PC-3 (cell line): ENCODE measurements around the gene TEKT3. TPM values are rescaled to one million over a fixed set of nuclear protein-coding genes. Genes with fewer than 3 reads are reported as not detected.
A peak's percentile ranks its signal among the peaks of the same experiment; 100 is the strongest.

ENCODE experiments used
- ATAC-seq: fragments of 200-7000 bp; cut with Tn5 transposase; 2 replicates; pipeline ENCODE4 v1.9.1; 2020; ENCODE audit warnings: mild to moderate bottlenecking, moderate library complexity
- BruUV-seq: library from RNA; stranded (reverse); fragments of 400-500 nt; replicated peaks from 2 replicates; lab custom pipeline; 2021; lab: Mats Ljungman, UMichigan
- CTCF ChIA-PET: fragments of 300-600 bp; sonication (Branson Sonifier 250); formaldehyde crosslinking; loops from one replicate; lab custom pipeline; 2022; ENCODE audit warnings: antibody characterized with exemption; lab: Charles Lee
- POLR2A ChIA-PET: fragments of 300-600 bp; sonication (Branson Sonifier 250); formaldehyde crosslinking; loops from one replicate; lab custom pipeline; 2022; ENCODE audit warnings: antibody characterized with exemption; ENCODE audit not compliant: unreplicated experiment; lab: Charles Lee
- DNase-seq: peaks from one replicate; pipeline ENCODE4 v3.0.0-alpha.2; 2015
- H2AFZ ChIP-seq: fragments of 300-600 bp; sonication (generic); 2 replicates; pipeline ENCODE4 v1.6.0; 2016; ENCODE audit warnings: antibody characterized with exemption, low read length
- H3F3A ChIP-seq: fragments of 300-600 bp; sonication (generic); one replicate; pipeline ENCODE4 v1.6.0; 2017; ENCODE audit warnings: antibody characterized with exemption, low read length, control low read depth, mild to moderate bottlenecking; ENCODE audit not compliant: unreplicated experiment
- H3K27ac ChIP-seq: fragments of 300-600 bp; sonication (generic); 2 replicates; pipeline ENCODE4 v1.5.1; 2016; ENCODE audit warnings: mild to moderate bottlenecking, low read length
- H3K27me3 ChIP-seq: fragments of 300-600 bp; sonication (generic); 2 replicates; pipeline ENCODE4 v1.6.1; 2016; ENCODE audit warnings: low read length, mixed read lengths
- H3K36me3 ChIP-seq: fragments of 300-600 bp; sonication (generic); 2 replicates; pipeline ENCODE4 v1.6.1; 2016; ENCODE audit warnings: low read depth, mixed run types, low read length, mixed read lengths
- H3K4me1 ChIP-seq: fragments of 300-600 bp; sonication (generic); 2 replicates; pipeline ENCODE4 v1.5.1; 2016; ENCODE audit warnings: low read length; ENCODE audit not compliant: insufficient read depth
- H3K4me2 ChIP-seq: fragments of 300-600 bp; sonication (generic); 2 replicates; pipeline ENCODE4 v1.6.0; 2016; ENCODE audit warnings: low read length
- H3K4me3 ChIP-seq: fragments of 300-600 bp; sonication (generic); 2 replicates; pipeline ENCODE4 v1.5.1; 2016; ENCODE audit warnings: mild to moderate bottlenecking, low read length, mixed read lengths
- H3K79me2 ChIP-seq: fragments of 300-600 bp; sonication (generic); 2 replicates; pipeline ENCODE4 v1.6.1; 2017; ENCODE audit warnings: low read length, mixed read lengths
- H3K9ac ChIP-seq: fragments of 300-600 bp; sonication (generic); 2 replicates; pipeline ENCODE4 v1.6.0; 2016; ENCODE audit warnings: mild to moderate bottlenecking, low read length
- H3K9me2 ChIP-seq: fragments of 300-600 bp; sonication (generic); replicated peaks from 2 replicates; pipeline ENCODE4 v1.6.1; 2016; ENCODE audit warnings: mixed run types, low read length, mixed read lengths
- H3K9me3 ChIP-seq: fragments of 300-600 bp; sonication (generic); 2 replicates; pipeline ENCODE4 v1.6.1; 2016; ENCODE audit warnings: low read length, mixed read lengths
- H4K20me1 ChIP-seq: fragments of 300-600 bp; sonication (generic); 2 replicates; pipeline ENCODE4 v1.6.1; 2016; ENCODE audit warnings: low read length, mixed read lengths
- EZH2 ChIP-seq: fragments of 300-600 bp; sonication (generic); IDR thresholded peaks from one replicate; pipeline ENCODE4 v1.6.1; 2017; ENCODE audit warnings: antibody characterized with exemption, mild to moderate bottlenecking, low read length; ENCODE audit not compliant: unreplicated experiment
- EZH2phosphoT487 ChIP-seq: fragments of 300-600 bp; sonication (generic); IDR thresholded peaks from 2 replicates; pipeline ENCODE4 v1.6.1; 2018; ENCODE audit warnings: mild to moderate bottlenecking, antibody characterized with exemption, low read length, borderline replicate concordance
- intact Hi-C: fragments of 100-400 bp; cut with micrococcal nuclease; formaldehyde crosslinking; loops from 2 replicates; pipeline ENCODE4 v1.9.0; 2023
- total RNA-seq: library from RNA; depleted of rRNA; stranded (reverse); fragments of >200 nt; gene quantifications from 2 replicates; pipeline ENCODE4 v1.2.3, GENCODE V29; 2014
- TF ChIP-seq, protein P1 (sequence below): fragments of 300-600 bp; sonication (generic); conservative IDR thresholded peaks from 2 replicates; pipeline ENCODE4 v1.5.1; 2017; ENCODE audit warnings: antibody characterized with exemption, low read depth, mild to moderate bottlenecking, low read length

TEKT3 gene
- total RNA-seq, 1 experiment from 2014 or later = not detected

GRCh38 chr17:15377616-15378015 is 36.2 kb upstream of the TEKT3 start:
- intact Hi-C loops = loop anchor here (1.0 to 5.0 kb wide), 3 partner anchors 15 to 125 kb away; no protein-coding TSS in a partner anchor
- peak overlapping the region; percentile 76 for H3K9ac ChIP-seq

GRCh38 chr17:15377200-15377599 is 35.8 kb upstream of the TEKT3 start:
- TF ChIP-seq, protein P1, sequence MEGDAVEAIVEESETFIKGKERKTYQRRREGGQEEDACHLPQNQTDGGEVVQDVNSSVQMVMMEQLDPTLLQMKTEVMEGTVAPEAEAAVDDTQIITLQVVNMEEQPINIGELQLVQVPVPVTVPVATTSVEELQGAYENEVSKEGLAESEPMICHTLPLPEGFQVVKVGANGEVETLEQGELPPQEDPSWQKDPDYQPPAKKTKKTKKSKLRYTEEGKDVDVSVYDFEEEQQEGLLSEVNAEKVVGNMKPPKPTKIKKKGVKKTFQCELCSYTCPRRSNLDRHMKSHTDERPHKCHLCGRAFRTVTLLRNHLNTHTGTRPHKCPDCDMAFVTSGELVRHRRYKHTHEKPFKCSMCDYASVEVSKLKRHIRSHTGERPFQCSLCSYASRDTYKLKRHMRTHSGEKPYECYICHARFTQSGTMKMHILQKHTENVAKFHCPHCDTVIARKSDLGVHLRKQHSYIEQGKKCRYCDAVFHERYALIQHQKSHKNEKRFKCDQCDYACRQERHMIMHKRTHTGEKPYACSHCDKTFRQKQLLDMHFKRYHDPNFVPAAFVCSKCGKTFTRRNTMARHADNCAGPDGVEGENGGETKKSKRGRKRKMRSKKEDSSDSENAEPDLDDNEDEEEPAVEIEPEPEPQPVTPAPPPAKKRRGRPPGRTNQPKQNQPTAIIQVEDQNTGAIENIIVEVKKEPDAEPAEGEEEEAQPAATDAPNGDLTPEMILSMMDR = peak; percentile 83
- TF ChIP-seq EZH2phosphoT487 = no peak
- intact Hi-C loops = loop anchor here (1.0 to 5.0 kb wide), 2 partner anchors 116 to 125 kb away; no protein-coding TSS in a partner anchor
- POLR2A ChIA-PET = interaction anchor here (1.0 kb wide), 1 partner anchor 114 kb away, joined by 4 read pairs; no protein-coding TSS in a partner anchor
- Histone ChIP-seq H3K4me2 (peak overlapping the region; percentile 77), H2AFZ (peak overlapping the region; percentile 10; the same call in 1 of the 2 replicates), H4K20me1 (no peaks in the 10 kb centered on the region), H3K36me3 (no peaks in the 10 kb centered on the region), H3K79me2 (no peaks in the 10 kb centered on the region), H3K9me3 (no peaks in the 10 kb centered on the region), H3K27me3 (no peaks in the 10 kb centered on the region), H3K27ac (peak overlapping the region; percentile 93), H3K9ac (peak overlapping the region; percentile 76), H3K4me1 (peaks cover 44% of the 10 kb centered on the region), H3K9me2 (no peaks in the 10 kb centered on the region), H3F3A (no peaks in the 10 kb centered on the region), H3K4me3 (peak overlapping the region; percentile 47)
- BruUV-seq = TSS peak; percentile 88
- CTCF ChIA-PET = interaction anchor here (0.5 to 1.0 kb wide), 5 partner anchors 104 to 126 kb away, joined by 3 to 6 read pairs (median 3); no protein-coding TSS in a partner anchor
- peak; percentile 97 for DNase-seq
- peak; percentile 75 for ATAC-seq

More at GRCh38 chr17:15377616-15378015, 36.2 kb upstream of the TEKT3 start:
- H3F3A ChIP-seq = no peaks in the 10 kb centered on the region
- H3K79me2 ChIP-seq = no peaks in the 10 kb centered on the region
- H2AFZ ChIP-seq = peak overlapping the region; percentile 10; the same call in 1 of the 2 replicates
- ChIA-PET POLR2A (interaction anchor here (1.0 kb wide), 1 partner anchor 115 kb away, joined by 4 read pairs; no protein-coding TSS in a partner anchor), CTCF (interaction anchor here (0.5 to 1.0 kb wide), 5 partner anchors 105 to 125 kb away, joined by 3 to 6 read pairs (median 3); no protein-coding TSS in a partner anchor)
- H3K36me3 ChIP-seq = no peaks in the 10 kb centered on the region
- ATAC-seq (peak; percentile 74), DNase-seq (peak; percentile 97)
- peak overlapping the region; percentile 47 for H3K4me3 ChIP-seq
- H3K9me3 ChIP-seq = no peaks in the 10 kb centered on the region
- no peaks in the 10 kb centered on the region for H3K9me2 ChIP-seq
- H3K4me1 ChIP-seq = peaks cover 44% of the 10 kb centered on the region
- BruUV-seq = no TSS peak
- no peaks in the 10 kb centered on the region for H3K27me3 ChIP-seq
- H3K4me2 ChIP-seq = peak overlapping the region; percentile 77
- peak overlapping the region; percentile 93 for H3K27ac ChIP-seq
- TF ChIP-seq EZH2 (no peak), EZH2phosphoT487 (no peak)
- TF ChIP-seq, protein P1 = no peak
- no peaks in the 10 kb centered on the region for H4K20me1 ChIP-seq
